ENCODE data around the gene AMH.
"Not testable (repeated sequence)": the region's sequence is repeated elsewhere in the genome, so short reads cannot be mapped to it uniquely, and the experiment has no call there.

Gene AMH

DNA sequence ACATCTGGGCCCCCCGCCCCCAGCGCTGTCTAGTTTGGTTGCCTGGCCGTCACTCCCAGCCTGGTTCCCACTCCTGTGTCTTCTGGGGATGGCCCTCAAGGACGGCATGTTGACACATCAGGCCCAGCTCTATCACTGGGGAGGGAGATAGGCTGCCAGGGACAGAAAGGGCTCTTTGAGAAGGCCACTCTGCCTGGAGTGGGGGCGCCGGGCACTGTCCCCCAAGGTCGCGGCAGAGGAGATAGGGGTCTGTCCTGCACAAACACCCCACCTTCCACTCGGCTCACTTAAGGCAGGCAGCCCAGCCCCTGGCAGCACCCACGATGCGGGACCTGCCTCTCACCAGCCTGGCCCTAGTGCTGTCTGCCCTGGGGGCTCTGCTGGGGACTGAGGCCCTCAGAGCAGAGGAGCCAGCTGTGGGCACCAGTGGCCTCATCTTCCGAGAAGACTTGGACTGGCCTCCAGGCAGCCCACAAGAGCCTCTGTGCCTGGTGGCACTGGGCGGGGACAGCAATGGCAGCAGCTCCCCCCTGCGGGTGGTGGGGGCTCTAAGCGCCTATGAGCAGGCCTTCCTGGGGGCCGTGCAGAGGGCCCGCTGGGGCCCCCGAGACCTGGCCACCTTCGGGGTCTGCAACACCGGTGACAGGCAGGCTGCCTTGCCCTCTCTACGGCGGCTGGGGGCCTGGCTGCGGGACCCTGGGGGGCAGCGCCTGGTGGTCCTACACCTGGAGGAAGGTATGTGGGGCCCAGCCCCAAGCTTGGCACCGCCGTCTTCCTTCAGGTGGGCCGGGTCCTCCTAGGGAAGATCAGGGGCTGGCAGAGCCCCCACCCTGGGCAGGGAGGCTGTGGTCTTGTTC lies at the start of gene AMH:
Gene AMH, plus strand, starts transcription at position 314 of the 857 bp plus-strand sequence. Its CDS starts 10 bp downstream, at position 324.
- no peak for DNase-seq

DNA sequence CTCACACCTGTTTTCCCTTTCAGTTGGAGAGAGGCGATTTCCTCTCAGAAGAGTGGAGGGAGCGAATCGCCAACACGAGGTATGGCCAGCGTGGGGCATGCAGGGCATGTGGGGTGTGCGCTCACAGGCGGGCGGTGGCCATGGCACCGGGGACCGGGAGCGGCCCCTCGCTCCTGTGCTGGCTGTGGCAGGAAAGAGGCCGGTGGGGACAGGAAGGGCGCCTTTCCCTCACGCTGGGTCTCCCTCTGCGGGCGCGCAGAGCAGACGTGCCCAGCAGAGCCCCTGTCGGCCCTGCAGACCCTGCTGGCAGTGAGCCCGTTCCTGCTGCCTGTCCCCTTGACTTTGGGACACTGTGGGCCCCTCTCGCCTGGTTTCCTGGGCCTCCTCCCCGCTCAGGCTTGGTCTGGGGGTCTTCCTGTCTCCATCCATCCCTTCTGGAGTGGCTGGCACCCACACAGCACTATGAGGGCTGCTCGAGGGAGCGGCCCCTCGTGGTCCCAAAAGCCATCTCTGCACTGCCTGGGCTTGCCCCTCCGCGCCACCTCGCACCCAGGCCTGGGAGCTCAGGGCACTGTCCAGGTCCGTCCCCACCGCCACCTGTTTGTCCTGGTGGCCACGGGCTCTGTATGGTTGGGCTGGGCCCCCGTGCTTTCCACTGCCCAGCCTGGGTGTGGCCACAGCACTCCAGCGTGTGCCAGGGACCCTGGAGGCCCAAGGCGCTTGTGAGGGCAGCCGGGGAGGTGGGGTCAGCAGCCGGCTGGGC lies 49.1 kb upstream of the AMH start:
- DNase-seq = no peak

DNA sequence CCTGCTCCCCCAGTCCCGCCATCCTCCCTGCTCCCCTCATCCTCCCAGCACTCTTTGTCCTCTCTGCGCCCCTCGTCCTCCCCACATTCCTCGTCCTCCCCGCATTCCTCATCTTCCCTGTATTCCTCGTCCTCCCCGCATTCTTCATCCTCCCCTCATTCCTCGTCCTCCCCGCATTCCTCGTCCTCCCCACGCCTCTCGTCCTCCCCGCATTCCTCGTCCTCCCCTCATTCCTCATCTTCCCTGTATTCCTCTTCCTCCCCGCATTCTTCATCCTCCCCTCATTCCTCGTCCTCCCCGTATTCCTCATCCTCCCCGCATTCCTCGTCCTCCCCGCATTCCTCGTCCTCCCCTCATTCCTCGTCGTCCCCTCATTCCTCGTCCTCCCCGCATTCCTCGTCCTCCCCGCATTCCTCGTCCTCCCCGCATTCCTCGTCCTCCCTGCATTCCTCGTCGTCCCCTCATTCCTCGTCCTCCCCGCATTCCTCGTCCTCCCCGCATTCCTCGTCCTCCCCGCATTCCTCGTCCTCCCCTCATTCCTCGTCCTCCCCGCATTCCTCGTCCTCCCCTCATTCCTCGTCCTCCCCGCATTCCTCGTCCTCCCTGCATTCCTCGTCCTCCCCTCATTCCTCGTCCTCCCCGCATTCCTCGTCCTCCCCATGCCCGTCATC lies 48.4 kb upstream of the AMH start:
- not testable (repeated sequence) for DNase-seq

DNA sequence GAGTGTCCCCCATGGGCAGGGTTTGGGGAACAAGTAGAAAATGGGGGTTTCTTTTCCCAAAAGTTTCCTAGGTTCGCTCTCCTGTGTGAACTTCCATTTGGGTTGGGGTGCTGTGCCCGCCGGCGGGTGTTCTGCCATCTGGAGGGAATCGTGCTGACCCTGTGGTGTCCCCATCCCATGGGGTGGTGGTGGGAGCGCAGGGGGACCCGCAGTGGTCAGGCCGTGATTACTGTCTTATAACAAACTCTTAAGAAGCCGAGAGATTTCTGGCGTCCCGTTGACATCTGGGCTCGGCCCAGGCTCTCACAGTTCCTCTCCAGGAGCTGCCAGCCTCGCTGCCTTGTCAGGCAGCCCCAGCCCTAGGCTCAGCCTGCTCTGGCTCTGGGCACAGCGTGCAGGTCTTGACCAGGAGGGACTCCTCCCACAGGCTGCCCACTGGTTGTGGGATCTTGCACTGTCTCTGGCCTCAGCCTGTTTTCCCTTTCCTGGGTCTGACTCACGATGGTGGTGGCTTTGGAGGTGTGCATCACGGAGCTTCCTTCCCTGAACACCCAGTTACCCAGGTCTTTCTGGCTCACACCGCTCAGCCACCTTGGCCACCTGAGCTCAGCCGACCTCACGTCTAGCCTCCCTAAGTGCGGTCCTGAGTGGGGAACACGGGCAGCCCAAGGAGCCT lies 47.5 kb upstream of the AMH start:
- no peak for DNase-seq

DNA sequence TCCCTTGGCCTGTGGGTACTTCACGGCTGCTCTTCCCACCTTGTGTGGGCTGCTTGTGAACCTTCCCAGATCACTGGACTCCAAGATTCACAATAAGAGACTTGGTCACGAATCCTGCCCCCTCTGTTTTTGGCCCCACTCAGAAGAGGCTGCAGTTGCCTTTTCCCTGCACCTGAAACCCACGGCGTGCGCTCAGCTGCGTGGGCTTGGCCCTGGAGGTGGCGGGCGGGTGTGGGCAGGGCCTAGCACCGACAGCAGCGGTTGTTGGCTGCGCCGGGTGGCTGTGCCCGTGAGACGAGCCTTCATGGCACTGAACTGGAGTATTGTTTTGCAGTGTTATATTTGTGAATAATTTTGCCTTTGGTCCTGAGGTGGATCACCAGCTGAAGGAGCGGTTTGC lies 46.8 kb upstream of the AMH start:
- DNase-seq = no peak

DNA sequence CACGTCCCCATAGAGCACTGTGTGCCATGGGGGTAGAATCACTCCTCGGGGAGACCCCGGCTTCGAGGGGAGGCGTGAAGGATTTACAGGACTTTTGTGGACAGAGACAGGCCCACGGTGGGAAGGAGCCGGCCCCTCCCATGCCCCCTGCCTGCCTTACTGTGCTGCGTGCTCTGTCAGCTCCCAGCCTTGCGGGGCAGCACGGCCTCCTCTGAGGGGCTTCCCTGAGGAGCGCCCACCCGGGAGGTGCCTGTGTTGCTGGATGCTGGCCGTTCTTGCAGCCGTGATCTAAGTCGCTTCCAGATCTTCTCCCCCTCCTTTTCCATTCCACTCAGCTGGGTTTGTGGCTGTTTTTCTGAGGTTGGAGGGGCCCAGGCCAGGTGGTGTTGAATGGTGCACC lies 42.1 kb upstream of the AMH start:
- no peak for DNase-seq

DNA sequence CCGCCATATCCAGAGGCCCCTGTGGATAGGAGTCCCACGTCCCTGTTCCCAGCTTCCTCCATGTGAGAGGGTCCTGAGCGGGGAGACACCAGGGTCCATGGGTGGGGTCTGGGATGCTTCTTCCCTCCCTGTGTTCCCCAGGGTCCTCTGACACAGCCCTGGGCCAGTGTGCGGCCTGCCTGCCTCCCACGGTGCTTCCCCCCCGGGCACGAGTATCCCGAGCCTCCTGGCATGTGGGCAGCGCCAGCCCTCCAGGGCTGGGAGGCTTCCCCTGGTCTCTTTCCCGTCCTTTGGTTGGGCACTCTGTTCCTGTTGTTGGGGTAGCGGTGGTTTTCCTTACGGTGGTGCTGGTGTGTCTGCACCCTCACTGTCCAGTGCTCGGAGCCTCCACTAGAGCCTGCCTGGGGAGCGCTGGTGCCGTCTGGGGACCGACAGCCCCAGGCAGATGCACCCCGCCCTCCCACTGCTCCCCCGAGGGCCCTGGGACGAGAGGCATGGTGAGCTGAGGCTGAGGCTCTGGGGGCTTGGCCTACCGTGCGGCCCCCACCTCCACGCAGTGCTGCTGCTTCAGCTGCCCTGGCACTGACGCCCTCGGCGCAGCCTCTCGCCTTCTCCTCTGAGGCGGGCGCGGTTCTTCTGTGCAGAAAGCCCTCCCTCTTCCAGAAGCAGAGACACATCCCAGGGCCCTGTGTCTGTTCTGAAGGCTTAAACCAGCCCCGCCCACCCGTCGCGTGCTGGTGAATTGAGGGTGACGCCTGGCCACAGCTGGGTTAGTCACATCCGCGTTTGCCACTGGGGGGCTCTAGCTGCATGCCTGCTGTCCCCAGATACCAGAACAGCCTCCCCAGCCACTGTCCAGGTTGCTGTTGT lies 40.9 kb upstream of the AMH start:
- DNase-seq = peak in 1 of 2 experiments; percentile 21

DNA sequence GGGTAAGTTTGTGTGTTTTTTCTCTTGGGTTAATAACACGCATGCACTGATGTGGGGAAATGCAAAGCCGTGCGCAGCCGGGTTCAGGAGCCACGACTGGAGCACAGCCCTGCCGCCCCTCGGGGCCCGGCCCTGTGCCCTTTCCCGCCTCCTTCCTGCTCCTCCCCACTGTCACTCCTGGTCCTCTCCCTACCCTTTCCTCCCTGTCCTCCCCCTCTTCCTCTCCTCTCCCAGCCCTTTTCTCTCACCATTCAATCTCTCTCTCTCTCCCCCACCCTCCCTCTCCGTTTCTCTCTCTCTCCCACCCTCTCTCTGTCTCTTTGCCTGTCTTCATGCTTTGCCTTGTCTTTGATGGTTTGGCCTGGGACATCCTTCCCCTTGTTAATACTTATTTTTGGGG lies 40.1 kb upstream of the AMH start:
- no peak for DNase-seq

DNA sequence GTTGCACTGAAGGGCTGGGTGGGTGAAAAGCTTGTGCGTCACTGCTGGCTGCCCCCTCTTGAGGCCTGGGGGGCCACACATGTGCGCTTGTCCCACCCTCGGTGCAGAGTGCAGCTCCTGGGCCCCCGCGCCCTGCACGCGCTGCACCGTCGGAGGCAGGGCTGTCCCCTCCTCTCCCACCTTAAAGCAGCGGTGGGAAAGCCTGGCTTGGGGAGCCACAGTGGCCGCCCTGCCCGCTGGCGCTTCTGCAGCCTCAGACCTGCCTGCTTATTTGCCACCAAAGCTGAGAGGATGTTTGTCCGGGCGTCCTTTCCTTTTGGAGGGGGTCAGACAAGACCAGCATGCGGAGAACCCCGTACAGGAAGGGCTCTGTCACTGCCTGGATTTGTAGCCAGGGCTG lies 39.7 kb upstream of the AMH start:
- DNase-seq = no peak

DNA sequence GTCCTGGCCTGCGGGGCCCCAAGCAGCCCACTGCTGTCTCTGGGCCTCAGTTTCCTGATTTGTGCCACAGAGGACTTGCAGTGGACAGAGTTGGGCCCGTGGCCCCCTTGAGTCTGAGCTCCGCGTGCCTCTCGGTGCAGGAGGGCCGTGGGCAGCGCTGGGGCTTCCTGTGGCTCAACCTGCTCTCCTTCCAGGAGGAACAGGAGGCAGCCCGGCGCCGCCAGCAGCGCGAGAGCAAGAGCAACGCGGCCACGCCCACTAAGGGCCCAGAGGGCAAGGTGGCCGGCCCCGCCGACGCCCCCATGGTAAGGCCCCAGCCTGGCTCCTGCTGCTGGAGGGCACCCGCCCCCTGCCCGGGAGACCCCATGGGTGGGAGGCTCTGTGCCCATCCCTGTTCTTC lies 38.9 kb upstream of the AMH start:
- DNase-seq = no peak

DNA sequence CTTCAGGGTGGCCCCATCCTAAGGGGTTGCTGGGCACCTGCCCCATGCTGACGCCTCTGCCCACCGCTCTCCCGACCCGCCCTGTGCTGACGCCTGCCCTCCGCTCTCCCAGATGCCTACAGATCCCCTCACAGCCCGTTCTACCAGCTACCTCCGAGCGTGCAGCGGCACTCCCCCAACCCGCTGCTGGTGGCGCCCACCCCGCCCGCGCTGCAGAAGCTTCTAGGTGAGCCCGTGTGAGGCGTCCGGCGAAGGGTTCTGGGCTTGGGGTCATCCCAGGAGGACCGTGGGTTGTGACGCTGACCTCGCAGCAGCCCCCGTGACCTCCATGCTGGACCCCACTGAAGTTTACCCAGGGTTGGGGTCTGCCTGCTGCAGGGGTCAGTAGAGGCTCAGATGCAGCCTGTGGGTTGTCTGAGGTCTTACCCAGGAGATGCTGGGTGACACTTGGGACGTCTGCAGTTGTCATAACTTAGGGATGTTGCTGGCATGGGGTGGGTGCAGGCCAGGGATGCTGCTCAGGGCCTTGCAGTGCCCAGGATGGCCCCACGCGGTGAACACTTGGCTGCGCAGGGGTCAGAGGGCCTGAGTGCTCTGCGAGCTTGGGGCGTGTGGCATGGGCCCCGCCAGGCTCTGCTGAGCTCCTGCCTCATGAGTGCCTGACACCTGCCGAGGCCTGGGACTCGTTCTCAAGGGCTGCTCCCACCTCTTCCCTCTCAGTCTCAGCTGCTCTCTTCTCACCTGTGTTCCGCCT lies 38.0 kb upstream of the AMH start:
- DNase-seq = no peak

DNA sequence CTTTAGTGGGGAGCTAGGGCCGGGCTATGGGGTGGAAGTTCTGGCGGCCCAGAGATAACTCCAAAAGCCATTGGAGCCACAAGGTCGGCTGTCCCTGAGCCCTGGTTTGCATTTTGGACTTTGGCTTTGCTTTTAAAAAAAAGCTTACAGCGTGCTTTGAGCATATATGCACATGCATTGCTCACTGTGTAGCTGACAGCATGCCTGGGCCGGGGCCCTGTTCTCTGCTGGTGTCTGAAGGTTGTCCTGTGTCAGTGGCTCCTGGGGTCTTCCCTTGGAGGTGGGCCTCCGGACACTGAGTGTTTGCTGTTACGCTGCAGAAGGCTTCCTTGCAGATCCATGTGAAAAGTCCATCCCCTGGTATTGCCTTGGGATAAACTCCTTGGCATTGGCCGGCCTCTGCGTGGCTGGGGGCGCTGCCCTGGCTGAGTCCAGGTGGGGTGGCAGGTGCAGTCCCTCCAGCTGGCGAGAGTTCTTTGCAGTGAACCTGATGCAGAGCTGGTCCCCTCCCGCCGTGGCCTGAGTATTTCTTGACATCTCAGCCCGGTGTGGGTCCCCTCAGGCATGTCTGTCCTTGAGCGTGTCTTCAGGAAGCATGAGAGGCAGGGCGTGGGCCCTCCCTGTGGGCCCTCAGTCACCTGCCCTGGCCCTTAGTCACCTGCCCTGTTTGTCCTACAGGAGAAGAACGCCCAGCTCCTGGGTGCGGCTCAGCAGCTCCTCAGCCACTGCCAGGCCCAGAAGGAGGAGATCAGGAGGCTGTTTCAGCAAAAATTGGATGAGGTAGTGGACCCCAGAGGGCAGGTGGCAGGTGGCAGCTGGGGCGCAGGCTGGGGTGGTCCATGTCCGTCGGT lies 36.0 kb upstream of the AMH start:
- DNase-seq = no peak

DNA sequence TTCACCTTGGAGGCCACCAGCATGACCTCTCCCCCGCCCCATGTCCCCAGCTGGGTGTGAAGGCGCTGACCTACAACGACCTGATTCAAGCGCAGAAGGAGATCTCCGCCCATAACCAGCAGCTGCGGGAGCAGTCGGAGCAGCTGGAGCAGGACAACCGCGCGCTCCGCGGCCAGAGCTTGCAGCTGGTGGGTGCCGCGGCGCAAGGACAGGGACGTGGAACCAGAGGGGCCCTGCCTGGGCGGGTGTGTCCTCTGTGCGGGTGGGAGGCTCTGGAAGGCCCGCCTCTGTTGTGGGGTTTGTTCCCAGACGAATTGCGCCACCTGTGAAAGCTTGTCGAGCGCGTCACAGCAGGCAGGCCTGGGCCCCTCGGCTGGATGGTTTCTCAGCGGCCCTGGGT lies 35.3 kb upstream of the AMH start:
- no peak for DNase-seq

DNA sequence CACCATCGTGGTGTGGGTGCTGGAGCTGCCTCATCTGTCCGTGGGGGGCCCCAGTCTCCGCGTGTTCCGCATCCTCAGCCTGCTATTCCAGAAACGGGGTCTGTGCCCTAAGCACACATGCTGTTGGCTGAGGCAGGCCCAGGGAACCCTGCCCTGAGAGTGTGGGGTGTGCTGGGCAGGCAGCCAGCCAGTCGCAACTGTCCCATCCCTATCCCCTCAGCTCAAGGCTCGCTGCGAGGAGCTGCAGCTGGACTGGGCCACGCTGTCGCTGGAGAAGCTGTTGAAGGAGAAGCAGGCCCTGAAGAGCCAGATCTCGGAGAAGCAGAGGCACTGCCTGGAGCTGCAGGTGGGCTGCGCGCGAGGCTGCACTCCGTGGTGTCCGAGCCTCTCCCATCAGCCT lies 34.9 kb upstream of the AMH start:
- DNase-seq = no peak

DNA sequence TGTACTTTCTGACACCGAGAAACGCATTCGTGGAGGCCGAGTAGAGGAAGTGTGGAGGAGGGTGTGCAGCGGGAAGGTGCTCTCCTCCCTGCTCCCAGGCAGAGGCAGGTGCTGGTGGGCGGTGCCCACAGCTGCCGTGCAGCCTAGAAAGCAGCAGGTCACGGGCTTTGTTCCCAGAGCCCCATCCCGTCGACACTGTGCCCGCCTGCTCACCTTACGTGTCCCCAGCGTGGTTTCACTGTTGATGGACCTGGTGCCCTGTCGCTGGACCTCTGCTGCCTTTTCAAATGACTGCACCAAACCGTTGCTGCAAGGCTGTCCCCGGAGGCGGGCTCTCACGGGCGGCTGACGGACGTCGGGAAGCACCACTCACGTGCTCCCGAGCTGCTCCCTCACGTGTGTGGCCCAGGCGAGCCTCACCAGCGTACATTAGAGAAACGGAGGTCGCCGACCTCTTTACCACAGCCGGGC lies 33.8 kb upstream of the AMH start:
- peak in 1 of 2 experiments; percentile 8 for DNase-seq

DNA sequence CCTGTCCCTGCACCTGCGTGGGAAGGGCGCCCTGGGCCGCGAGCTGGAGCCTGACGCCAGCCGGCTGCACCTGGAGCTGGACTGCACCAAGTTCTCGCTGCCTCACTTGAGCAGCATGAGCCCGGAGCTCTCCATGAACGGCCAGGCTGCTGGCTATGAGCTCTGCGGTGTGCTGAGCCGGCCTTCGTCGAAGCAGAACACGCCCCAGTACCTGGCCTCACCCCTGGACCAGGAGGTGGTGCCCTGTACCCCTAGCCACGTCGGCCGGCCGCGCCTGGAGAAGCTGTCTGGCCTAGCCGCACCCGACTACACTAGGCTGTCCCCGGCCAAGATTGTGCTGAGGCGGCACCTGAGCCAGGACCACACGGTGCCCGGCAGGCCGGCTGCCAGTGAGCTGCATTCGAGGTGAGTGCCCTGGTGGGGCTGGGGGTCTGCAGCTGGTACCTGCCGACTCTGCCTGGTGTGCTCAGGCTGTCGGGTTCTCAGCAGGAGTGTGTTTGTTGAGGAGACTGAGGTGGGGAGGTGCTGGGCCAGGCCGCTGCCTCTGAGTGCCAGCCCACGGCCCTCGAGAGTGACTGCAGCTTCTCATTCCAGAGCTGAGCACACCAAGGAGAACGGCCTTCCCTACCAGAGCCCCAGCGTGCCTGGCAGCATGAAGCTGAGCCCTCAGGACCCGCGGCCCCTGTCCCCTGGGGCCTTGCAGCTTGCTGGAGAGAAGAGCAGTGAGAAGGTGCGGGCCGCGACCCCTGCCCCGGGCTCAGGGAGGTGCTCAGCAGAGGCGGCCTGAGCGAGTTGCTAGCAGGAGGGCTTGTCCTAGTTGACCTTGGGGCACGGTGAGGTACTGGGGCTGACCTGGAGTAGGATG lies 32.5 kb upstream of the AMH start:
- no peak for DNase-seq

DNA sequence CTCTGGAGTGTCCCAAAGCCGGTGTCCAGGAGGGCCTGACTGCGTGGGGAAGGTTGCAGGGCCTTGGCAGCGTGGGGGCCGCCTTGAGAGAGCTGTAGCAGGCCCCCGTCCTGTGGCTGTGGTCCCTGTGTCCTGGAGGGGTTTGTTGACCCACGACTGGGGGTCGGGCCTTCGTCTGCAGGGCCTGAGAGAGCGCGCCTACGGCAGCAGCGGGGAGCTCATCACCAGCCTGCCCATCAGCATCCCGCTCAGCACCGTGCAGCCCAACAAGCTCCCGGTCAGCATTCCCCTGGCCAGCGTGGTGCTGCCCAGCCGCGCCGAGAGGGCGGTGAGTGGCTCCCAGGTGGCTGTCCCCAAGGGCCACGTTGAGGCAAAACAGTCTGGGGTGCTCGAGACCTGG lies 31.5 kb upstream of the AMH start:
- no peak for DNase-seq

DNA sequence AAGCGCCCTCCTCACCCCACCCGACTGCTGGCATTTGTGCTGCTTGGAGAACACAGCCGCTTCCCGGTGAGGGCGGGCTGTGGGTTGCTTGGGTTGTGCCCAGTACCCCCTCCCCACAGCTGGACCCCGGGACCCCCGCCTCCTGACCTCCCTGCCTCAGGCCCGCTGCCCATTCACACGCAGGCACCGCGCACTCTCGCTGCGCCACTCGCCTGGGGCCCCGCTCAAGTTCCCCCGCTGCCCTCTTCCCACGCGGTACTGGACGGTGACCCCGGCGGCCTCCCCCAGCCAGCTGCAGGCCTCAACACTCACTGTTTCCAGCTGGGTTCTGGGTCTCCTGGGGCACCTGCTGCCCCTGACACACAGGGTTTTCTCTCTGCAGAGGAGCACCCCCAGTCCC lies 29.4 kb upstream of the AMH start:
- no peak for DNase-seq

DNA sequence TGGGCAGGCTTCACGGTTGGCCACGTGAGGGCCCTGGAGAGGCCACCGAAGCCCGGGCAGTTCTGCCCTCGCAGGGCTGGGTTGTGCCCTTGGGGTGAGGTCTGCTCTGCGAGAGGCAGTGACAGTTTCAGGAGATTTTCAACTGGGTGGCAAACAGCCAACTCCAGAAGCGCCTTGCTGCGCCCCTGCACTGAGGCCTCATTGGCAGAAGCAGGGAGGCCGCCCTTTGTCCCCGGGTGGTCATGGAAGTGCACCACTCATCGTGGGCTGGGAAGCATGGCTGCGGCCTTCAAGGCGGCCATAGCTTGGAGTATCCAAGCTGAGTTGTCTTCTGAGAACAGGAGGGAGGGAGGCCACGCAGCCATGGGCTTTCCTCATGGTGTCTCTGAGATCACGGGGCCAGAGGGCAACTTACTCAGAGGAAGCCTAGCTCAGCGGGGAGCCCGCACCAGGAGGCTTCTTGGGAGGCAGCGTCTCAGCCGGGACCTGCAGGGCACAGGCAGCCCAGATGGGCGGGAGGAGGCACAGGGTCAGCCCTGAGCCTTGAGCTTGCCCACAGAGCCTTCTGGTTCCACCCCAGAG lies 27.8 kb upstream of the AMH start:
- no peak for DNase-seq

Measured in activated CD4-positive, alpha-beta T cell treated with anti-CD3 and anti-CD28 coated beads, Interleukin-2, amount 50 U/mL, for 4 hours (primary cell).